ENCODE results near the gene CLDND2.
A peak's percentile ranks its signal among the peaks of the same experiment; 100 is the strongest.

The CLDND2 gene

GRCh38 chr19:51372021-51372648 lies 3.3 kb upstream of the CLDND2 start:
- DNase-seq (ENCODE audit: low spot score) (no peak), ATAC-seq (ENCODE audit: low read depth) (no peak)
- Histone ChIP-seq H3K27me3 (ENCODE audit: insufficient read depth, poor library complexity, severe bottlenecking) (no peaks in the 10 kb centered on the region), H3K27ac (ENCODE audit: poor library complexity, severe bottlenecking) (no peak overlapping the region), H3K4me3 (ENCODE audit: severe bottlenecking) (no peak overlapping the region), H3K9me3 (ENCODE audit: severe bottlenecking) (no peaks in the 10 kb centered on the region), H3K4me1 (ENCODE audit: insufficient read depth, poor library complexity, severe bottlenecking) (no peaks in the 10 kb centered on the region), H3K36me3 (ENCODE audit: low read depth) (no peaks in the 10 kb centered on the region)
- TF ChIP-seq, protein P1, sequence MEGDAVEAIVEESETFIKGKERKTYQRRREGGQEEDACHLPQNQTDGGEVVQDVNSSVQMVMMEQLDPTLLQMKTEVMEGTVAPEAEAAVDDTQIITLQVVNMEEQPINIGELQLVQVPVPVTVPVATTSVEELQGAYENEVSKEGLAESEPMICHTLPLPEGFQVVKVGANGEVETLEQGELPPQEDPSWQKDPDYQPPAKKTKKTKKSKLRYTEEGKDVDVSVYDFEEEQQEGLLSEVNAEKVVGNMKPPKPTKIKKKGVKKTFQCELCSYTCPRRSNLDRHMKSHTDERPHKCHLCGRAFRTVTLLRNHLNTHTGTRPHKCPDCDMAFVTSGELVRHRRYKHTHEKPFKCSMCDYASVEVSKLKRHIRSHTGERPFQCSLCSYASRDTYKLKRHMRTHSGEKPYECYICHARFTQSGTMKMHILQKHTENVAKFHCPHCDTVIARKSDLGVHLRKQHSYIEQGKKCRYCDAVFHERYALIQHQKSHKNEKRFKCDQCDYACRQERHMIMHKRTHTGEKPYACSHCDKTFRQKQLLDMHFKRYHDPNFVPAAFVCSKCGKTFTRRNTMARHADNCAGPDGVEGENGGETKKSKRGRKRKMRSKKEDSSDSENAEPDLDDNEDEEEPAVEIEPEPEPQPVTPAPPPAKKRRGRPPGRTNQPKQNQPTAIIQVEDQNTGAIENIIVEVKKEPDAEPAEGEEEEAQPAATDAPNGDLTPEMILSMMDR (IDR thresholded peaks at IDR 0.05; ENCODE audit: poor library complexity, severe bottlenecking) = no peak

- TF ChIP-seq, protein P1 (IDR thresholded peaks at IDR 0.05; ENCODE audit: poor library complexity, severe bottlenecking) = no peak
- no peak for DNase-seq (ENCODE audit: low spot score)
- no peaks in the 10 kb centered on the region for H3K4me1 ChIP-seq (ENCODE audit: insufficient read depth, poor library complexity, severe bottlenecking)
- H3K36me3 ChIP-seq (ENCODE audit: low read depth) = no peaks in the 10 kb centered on the region
- H3K27ac ChIP-seq (ENCODE audit: poor library complexity, severe bottlenecking) = no peak overlapping the region
- H3K9me3 ChIP-seq (ENCODE audit: severe bottlenecking) = no peaks in the 10 kb centered on the region
- H3K4me3 ChIP-seq (ENCODE audit: severe bottlenecking) = no peak overlapping the region
- H3K27me3 ChIP-seq (ENCODE audit: insufficient read depth, poor library complexity, severe bottlenecking) = no peaks in the 10 kb centered on the region
- no peak for ATAC-seq (ENCODE audit: low read depth)
Measured at GRCh38 chr19:51371186-51371690, 2.4 kb upstream of the CLDND2 start.

GRCh38 chr19:51370230-51370629 lies 1.4 kb upstream of the CLDND2 start:
- H3K27ac ChIP-seq (ENCODE audit: poor library complexity, severe bottlenecking) = no peak overlapping the region

GRCh38 chr19:51367565-51368365 lies 1.0 kb downstream of the CLDND2 start:
- H3K4me1 ChIP-seq (ENCODE audit: insufficient read depth, poor library complexity, severe bottlenecking) = peaks cover 17% of the 10 kb centered on the region
- H3K4me3 ChIP-seq (ENCODE audit: severe bottlenecking) = peak overlapping the region; percentile 52
- H3K36me3 ChIP-seq (ENCODE audit: low read depth) = no peaks in the 10 kb centered on the region
- H3K27me3 ChIP-seq (ENCODE audit: insufficient read depth, poor library complexity, severe bottlenecking) = no peaks in the 10 kb centered on the region
- ATAC-seq (ENCODE audit: low read depth) (peak; percentile 79), DNase-seq (ENCODE audit: low spot score) (peak; percentile 98)
- H3K27ac ChIP-seq (ENCODE audit: poor library complexity, severe bottlenecking) = peak overlapping the region; percentile 76
- no peaks in the 10 kb centered on the region for H3K9me3 ChIP-seq (ENCODE audit: severe bottlenecking)
- TF ChIP-seq, protein P1 (IDR thresholded peaks at IDR 0.05; ENCODE audit: poor library complexity, severe bottlenecking) = no peak

More at GRCh38 chr19:51370230-51370629, 1.4 kb upstream of the CLDND2 start:
- no peak for ATAC-seq (ENCODE audit: low read depth)
- Histone ChIP-seq H3K4me3 (ENCODE audit: severe bottlenecking) (no peak overlapping the region), H3K9me3 (ENCODE audit: severe bottlenecking) (no peaks in the 10 kb centered on the region), H3K36me3 (ENCODE audit: low read depth) (no peaks in the 10 kb centered on the region), H3K27me3 (ENCODE audit: insufficient read depth, poor library complexity, severe bottlenecking) (no peaks in the 10 kb centered on the region), H3K4me1 (ENCODE audit: insufficient read depth, poor library complexity, severe bottlenecking) (peaks cover under 1% of the 10 kb centered on the region)
- TF ChIP-seq, protein P1 (IDR thresholded peaks at IDR 0.05; ENCODE audit: poor library complexity, severe bottlenecking) = no peak
- no peak for DNase-seq (ENCODE audit: low spot score)
